ENCODE results near the gene GRM1. TPM values are rescaled to one million over a fixed set of nuclear protein-coding genes. Genes with fewer than 3 reads are reported as not detected.

Gene GRM1
- total and polyA plus RNA-seq, 9 of the 15 experiments (the other 6 are each of a cell fraction or from before 2014, with no cell fraction given): not detected

GRCh38 chr6:146347690-146348089 lies 318.8 kb downstream of the GRM1 start (continued):
- no peak for TF ChIP-seq ZNF780A (CRISPR knock-in tag; IDR thresholded peaks at IDR 0.05)
- TF ChIP-seq REST (IDR thresholded peaks at IDR 0.05; ENCODE audit: borderline replicate concordance): no peak
- TF ChIP-seq REST (CRISPR knock-in tag; IDR thresholded peaks at IDR 0.05; ENCODE audit: low read depth): no peak
- TF ChIP-seq ARNT (IDR thresholded peaks at IDR 0.05): no peak
- no peak for TF ChIP-seq ARID3A (IDR thresholded peaks at IDR 0.05; ENCODE audit: borderline replicate concordance, low read depth, low read length)
- no peak for TF ChIP-seq HLTF (IDR thresholded peaks at IDR 0.05)
- no peak for TF ChIP-seq XRCC5 (IDR thresholded peaks at IDR 0.05; ENCODE audit: low read depth, low read length)
